OCI-LY7 (cell line): ENCODE results near the gene SCYGR5.

ENCODE experiments used
- EZH2phosphoT487 ChIP-seq: fragments of 200-600 bp; sonication (generic); IDR thresholded peaks from 2 replicates; pipeline ENCODE4 v1.6.1; 2018; ENCODE audit warnings: low read depth, borderline replicate concordance, mild to moderate bottlenecking, mixed run types, antibody characterized with exemption, low read length, moderate library complexity, mixed read lengths
- TF ChIP-seq, protein P1 (sequence below): fragments of 200-600 bp; sonication (generic); conservative IDR thresholded peaks from 2 replicates; pipeline ENCODE4 v1.5.1; 2014; ENCODE audit warnings: mild to moderate bottlenecking, antibody characterized with exemption, low read length, moderate library complexity, mixed read lengths

DNA sequence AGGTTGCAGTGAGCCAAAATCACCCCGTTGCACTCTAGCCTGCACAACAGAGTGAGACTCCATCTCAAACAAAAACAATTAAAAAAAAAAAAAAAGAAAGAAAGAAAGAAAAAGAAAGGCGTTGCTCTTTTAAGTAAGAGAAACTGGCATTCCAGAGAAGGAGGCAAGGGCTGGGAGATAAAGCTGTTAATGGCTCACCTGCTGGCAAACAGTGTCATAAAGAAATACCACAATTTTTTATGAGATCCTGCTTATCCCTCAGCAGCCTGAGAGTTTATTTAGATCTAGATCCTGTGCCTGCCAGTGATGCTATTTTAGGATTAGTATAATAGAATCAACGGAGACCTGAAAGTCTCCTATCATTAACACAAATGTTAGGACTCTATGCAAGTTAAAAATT, 35.0 kb downstream of the SCYGR5 start:
- TF ChIP-seq, protein P1, sequence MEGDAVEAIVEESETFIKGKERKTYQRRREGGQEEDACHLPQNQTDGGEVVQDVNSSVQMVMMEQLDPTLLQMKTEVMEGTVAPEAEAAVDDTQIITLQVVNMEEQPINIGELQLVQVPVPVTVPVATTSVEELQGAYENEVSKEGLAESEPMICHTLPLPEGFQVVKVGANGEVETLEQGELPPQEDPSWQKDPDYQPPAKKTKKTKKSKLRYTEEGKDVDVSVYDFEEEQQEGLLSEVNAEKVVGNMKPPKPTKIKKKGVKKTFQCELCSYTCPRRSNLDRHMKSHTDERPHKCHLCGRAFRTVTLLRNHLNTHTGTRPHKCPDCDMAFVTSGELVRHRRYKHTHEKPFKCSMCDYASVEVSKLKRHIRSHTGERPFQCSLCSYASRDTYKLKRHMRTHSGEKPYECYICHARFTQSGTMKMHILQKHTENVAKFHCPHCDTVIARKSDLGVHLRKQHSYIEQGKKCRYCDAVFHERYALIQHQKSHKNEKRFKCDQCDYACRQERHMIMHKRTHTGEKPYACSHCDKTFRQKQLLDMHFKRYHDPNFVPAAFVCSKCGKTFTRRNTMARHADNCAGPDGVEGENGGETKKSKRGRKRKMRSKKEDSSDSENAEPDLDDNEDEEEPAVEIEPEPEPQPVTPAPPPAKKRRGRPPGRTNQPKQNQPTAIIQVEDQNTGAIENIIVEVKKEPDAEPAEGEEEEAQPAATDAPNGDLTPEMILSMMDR = no peak
- TF ChIP-seq EZH2phosphoT487 = no peak
